HCT116 (cell line): ENCODE results near the gene DPF3. TPM values are rescaled to one million over a fixed set of nuclear protein-coding genes. Genes with fewer than 3 reads are reported as not detected.

Source experiments
- ATAC-seq: fragments of 200-7000 bp; cut with Tn5 transposase; 2 replicates; pipeline ENCODE4 v1.9.1; 2020; ENCODE audit warnings: mild to moderate bottlenecking, moderate library complexity
- BruUV-seq: library from RNA; stranded (reverse); fragments of 400-500 nt; replicated peaks from 2 replicates; lab custom pipeline; 2021; lab: Mats Ljungman, UMichigan
- CTCF ChIA-PET: fragments of 300-600 bp; sonication (Branson Sonifier 250); formaldehyde crosslinking; loops from one replicate; lab custom pipeline; 2021; ENCODE audit warnings: antibody characterized with exemption; lab: Charles Lee
- POLR2A ChIA-PET: fragments of 300-600, 350-600 bp; sonication (Branson Sonifier 250); formaldehyde crosslinking; loops from one replicate; lab custom pipeline; 2021; ENCODE audit warnings: antibody characterized with exemption; lab: Charles Lee
- RAD21 ChIA-PET, 2 experiments: fragments of 300-600 bp; sonication (Branson Sonifier 250); formaldehyde crosslinking; loops; one replicate each; lab custom pipeline; 2023; ENCODE audit warnings: low total read pairs in 2 of 2; ENCODE audit not compliant: uncharacterized antibody in 2 of 2, unreplicated experiment in 2 of 2, low non-redundant PET in 1 of 2; lab: Charles Lee
- DNase-seq: peaks from one replicate; pipeline ENCODE4 v3.0.0-alpha.2; 2010; ENCODE audit warnings: low read depth, low spot score
- H2AFZ ChIP-seq: fragments of 200-600 bp; shearing (Covaris generic), sonication (generic); 2 replicates; pipeline ENCODE4 v1.6.1; 2017; ENCODE audit warnings: low read depth, mixed run types, mixed read lengths, antibody characterized with exemption, low read length; ENCODE audit not compliant: poor library complexity, severe bottlenecking
- H3K27ac ChIP-seq: 2 replicates; pipeline ENCODE4 v1.5.1; 2012; ENCODE audit warnings: low read depth, low read length
- H3K27me3 ChIP-seq: fragments of 200-600 bp; sonication (generic); 2 replicates; pipeline ENCODE4 v1.6.1; 2016; ENCODE audit warnings: mixed run types, low read length, mixed read lengths; ENCODE audit not compliant: insufficient read depth
- H3K36me3 ChIP-seq, 2 experiments: fragments of 200-500 bp in 1 of 2; fragments of 200-600 bp in 1 of 2; sonication (Bioruptor generic) in 1 of 2; sonication (generic) in 1 of 2; 2 replicates each; pipeline versions ENCODE4 v1.5.1 to v1.6.1; 2014 to 2016; ENCODE audit warnings: low read length in 2 of 2, inconsistent platforms in 1 of 2, mixed read lengths in 1 of 2, mixed run types in 1 of 2; ENCODE audit not compliant: insufficient read depth in 2 of 2, control insufficient read depth in 1 of 2
- H3K4me1 ChIP-seq, 2 experiments: fragments of 200-600 bp in 1 of 2; sonication (generic) in 1 of 2; 2 replicates each; pipeline versions ENCODE4 v1.5.1 to v1.6.1; 2012 to 2017; ENCODE audit warnings: low read length in 2 of 2, inconsistent platforms in 1 of 2, mild to moderate bottlenecking in 1 of 2, mixed read lengths in 1 of 2, mixed run types in 1 of 2, moderate library complexity in 1 of 2; ENCODE audit not compliant: insufficient read depth in 2 of 2, control insufficient read depth in 1 of 2
- H3K4me2 ChIP-seq: fragments of 200-600 bp; sonication (generic); 2 replicates; pipeline ENCODE4 v1.6.1; 2017; ENCODE audit warnings: mixed run types, low read length, mixed read lengths
- H3K4me3 ChIP-seq, 2 experiments: fragments of 200-600 bp in 1 of 2; sonication (generic) in 1 of 2; replicated peaks in 1 of 2; 2 replicates each; pipeline ENCODE4 v1.5.1; 2011 to 2016; ENCODE audit warnings: low read length in 2 of 2, control low read depth in 1 of 2, low read depth in 1 of 2, mild to moderate bottlenecking in 1 of 2, mixed read lengths in 1 of 2, mixed run types in 1 of 2
- H3K79me2 ChIP-seq: fragments of 200-600 bp; sonication (generic); 2 replicates; pipeline ENCODE4 v1.6.1; 2017; ENCODE audit warnings: mild to moderate bottlenecking, mixed run types, low read length, moderate library complexity, mixed read lengths; ENCODE audit not compliant: insufficient read depth
- H3K9ac ChIP-seq: fragments of 200-600 bp; sonication (generic); 2 replicates; pipeline ENCODE4 v1.6.1; 2016; ENCODE audit warnings: low read length, mixed read lengths
- H3K9me2 ChIP-seq: fragments of 200-600 bp; sonication (generic), shearing (Covaris generic); 2 replicates; pipeline ENCODE4 v1.6.1; 2017; ENCODE audit warnings: mixed run types, mild to moderate bottlenecking, moderate library complexity; ENCODE audit not compliant: insufficient read depth
- H3K9me3 ChIP-seq, 2 experiments: fragments of 200-500 bp in 1 of 2; fragments of 200-600 bp in 1 of 2; sonication (Bioruptor generic) in 1 of 2; sonication (generic) in 1 of 2; 2 replicates each; pipeline ENCODE4 v1.6.1; 2014 to 2017; ENCODE audit warnings: low read length in 2 of 2, mixed read lengths in 2 of 2, inconsistent platforms in 1 of 2, low read depth in 1 of 2, mild to moderate bottlenecking in 1 of 2, mixed run types in 1 of 2, moderate library complexity in 1 of 2; ENCODE audit not compliant: control insufficient read depth in 1 of 2, insufficient read depth in 1 of 2
- H4K20me1 ChIP-seq: fragments of 200-600 bp; sonication (generic), shearing (Covaris generic); 2 replicates; pipeline ENCODE4 v1.6.1; 2017; ENCODE audit warnings: mixed run types, mild to moderate bottlenecking, moderate library complexity; ENCODE audit not compliant: insufficient read depth
- CBX3 ChIP-seq: IDR thresholded peaks from 2 replicates; pipeline ENCODE4 v1.6.1; 2012; ENCODE audit warnings: low read depth
- CEBPB ChIP-seq: IDR thresholded peaks from 2 replicates; pipeline ENCODE4 v1.6.1; 2012; ENCODE audit warnings: low read depth
- EGR1 ChIP-seq: IDR thresholded peaks from 2 replicates; pipeline ENCODE4 v1.6.1; 2012; ENCODE audit warnings: low read depth
- EZH2 ChIP-seq: fragments of 200-600 bp; sonication (generic); IDR thresholded peaks from 2 replicates; pipeline ENCODE4 v1.6.1; 2017; ENCODE audit warnings: antibody characterized with exemption, mixed run types
- FOSL1 ChIP-seq: IDR thresholded peaks from 2 replicates; pipeline ENCODE4 v1.6.1; 2012; ENCODE audit warnings: low read depth
- JUND ChIP-seq: IDR thresholded peaks from 2 replicates; pipeline ENCODE4 v1.6.1; 2012
- POLR2AphosphoS5 ChIP-seq: IDR thresholded peaks from 2 replicates; pipeline ENCODE4 v1.6.1; 2011; ENCODE audit warnings: mild to moderate bottlenecking, low read depth, low read length, moderate library complexity
- SIN3A ChIP-seq: IDR thresholded peaks from 2 replicates; pipeline ENCODE4 v1.6.1; 2012; ENCODE audit warnings: low read depth
- SRF ChIP-seq: IDR thresholded peaks from 2 replicates; pipeline ENCODE4 v1.6.1; 2012; ENCODE audit warnings: low read depth
- ZFX ChIP-seq: fragments of 450-650 bp; IDR thresholded peaks from 2 replicates; pipeline ENCODE4 v1.6.1; 2017
- ZNF274 ChIP-seq: fragments of 200-500 bp; sonication (Bioruptor generic); IDR thresholded peaks from 2 replicates; pipeline ENCODE4 v1.6.1; 2014; ENCODE audit warnings: mild to moderate bottlenecking, low read depth, low read length, inconsistent platforms
- intact Hi-C: fragments of 100-400 bp; cut with micrococcal nuclease; formaldehyde crosslinking; loops from 2 replicates; pipeline ENCODE4 v1.10.0; 2022
- total RNA-seq: library from RNA; stranded (reverse); gene quantifications from one replicate; pipeline ENCODE4 v1.2.1, GENCODE V29; 2021; ENCODE audit not compliant: unreplicated experiment
- TF ChIP-seq, protein P1 (sequence below): IDR thresholded peaks from 2 replicates; pipeline ENCODE4 v1.6.1; 2011; ENCODE audit warnings: mild to moderate bottlenecking, low read length, moderate library complexity; ENCODE audit not compliant: insufficient replicate concordance; ENCODE audit errors: extremely low read depth
- TF ChIP-seq, protein P2 (sequence below): IDR thresholded peaks from 2 replicates; pipeline ENCODE4 v1.6.1; 2012

The DPF3 gene
- total RNA-seq, 1 experiment from 2014 or later, result 0.27 TPM

DNA sequence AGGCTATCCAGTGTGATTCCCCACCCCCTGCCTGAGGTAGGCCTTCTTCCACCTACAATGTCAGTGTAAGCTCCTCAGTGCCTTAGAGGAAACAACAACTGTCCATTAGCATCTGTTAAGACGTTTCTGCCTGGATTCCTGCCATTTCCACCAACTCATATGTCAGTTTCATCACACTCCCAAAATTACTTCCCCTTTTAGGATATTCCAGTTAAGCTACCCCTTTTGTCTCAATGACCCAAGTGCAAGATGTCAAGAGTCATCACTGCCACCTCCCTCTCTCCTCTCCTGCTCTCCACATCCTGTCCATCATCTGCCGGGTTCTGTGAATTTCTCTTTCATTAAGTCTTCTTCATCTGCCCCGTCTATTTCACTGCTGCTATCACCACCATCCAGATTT is 189.4 kb downstream of the DPF3 start:
- H3K9me3 ChIP-seq, result no peaks in the 10 kb centered on the region
- H3K36me3 ChIP-seq, result no peaks in the 10 kb centered on the region
- H3K27ac ChIP-seq, result no peak overlapping the region
- H3K9me2 ChIP-seq, result no peaks in the 10 kb centered on the region
- no peak overlapping the region for H3K4me3 ChIP-seq
- H3K27me3 ChIP-seq, result peaks cover 4% of the 10 kb centered on the region; the same call in 1 of the 2 replicates
- no peak overlapping the region for H3K9ac ChIP-seq
- no peaks in the 10 kb centered on the region for H3K79me2 ChIP-seq
- DNase-seq, result no peak
- no TSS peak for BruUV-seq
- H3K4me2 ChIP-seq, result no peak overlapping the region
- RAD21 ChIA-PET, result no interaction called here
- CTCF ChIA-PET, result no interaction called here
- intact Hi-C loops, result no loop called here
- no peaks in the 10 kb centered on the region for H4K20me1 ChIP-seq
- H3K4me1 ChIP-seq, result peaks cover 9 to 12% of the 10 kb centered on the region in 2 experiments
- no peak for ATAC-seq
- TF ChIP-seq, protein P1, sequence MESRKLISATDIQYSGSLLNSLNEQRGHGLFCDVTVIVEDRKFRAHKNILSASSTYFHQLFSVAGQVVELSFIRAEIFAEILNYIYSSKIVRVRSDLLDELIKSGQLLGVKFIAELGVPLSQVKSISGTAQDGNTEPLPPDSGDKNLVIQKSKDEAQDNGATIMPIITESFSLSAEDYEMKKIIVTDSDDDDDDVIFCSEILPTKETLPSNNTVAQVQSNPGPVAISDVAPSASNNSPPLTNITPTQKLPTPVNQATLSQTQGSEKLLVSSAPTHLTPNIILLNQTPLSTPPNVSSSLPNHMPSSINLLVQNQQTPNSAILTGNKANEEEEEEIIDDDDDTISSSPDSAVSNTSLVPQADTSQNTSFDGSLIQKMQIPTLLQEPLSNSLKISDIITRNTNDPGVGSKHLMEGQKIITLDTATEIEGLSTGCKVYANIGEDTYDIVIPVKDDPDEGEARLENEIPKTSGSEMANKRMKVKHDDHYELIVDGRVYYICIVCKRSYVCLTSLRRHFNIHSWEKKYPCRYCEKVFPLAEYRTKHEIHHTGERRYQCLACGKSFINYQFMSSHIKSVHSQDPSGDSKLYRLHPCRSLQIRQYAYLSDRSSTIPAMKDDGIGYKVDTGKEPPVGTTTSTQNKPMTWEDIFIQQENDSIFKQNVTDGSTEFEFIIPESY, result no peak
- TF ChIP-seq EGR1 (no peak), ZFX (no peak), EZH2 (no peak), POLR2AphosphoS5 (no peak), CBX3 (no peak), CEBPB (no peak), ZNF274 (no peak), SRF (no peak), JUND (no peak)
- H2AFZ ChIP-seq, result no peak overlapping the region
- POLR2A ChIA-PET, result no interaction called here

DNA sequence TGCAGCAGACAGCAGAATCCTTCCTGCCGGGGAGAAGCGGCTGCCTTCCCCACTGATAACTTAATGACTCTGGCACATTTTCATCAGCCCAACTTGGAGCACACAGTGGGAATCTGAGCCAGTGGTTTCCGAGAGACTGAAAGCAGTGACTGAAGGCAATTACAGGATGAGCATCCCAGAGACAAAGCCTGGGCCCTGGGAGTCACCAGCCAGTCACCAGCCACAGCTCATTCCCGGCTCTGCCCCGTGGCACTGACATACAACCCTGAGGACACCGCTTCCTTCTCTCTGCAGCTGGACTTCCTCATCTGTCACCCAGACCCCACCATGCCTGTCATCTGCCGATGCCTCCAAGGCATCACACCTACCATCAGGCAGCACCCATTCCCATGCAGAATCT is 192.3 kb downstream of the DPF3 start:
- POLR2A ChIA-PET, result no interaction called here
- no TSS peak for BruUV-seq
- H3K27me3 ChIP-seq, result 0 out of 2 replicates have a peak, but pooled peaks cover 4% of the 10 kb centered on the region

More for the DNA sequence above, 192.3 kb downstream of the DPF3 start:
- CTCF ChIA-PET, result no interaction called here
- no peaks in the 10 kb centered on the region for H3K36me3 ChIP-seq
- ATAC-seq (no peak), DNase-seq (no peak)
- no peaks in the 10 kb centered on the region for H3K4me1 ChIP-seq
- RAD21 ChIA-PET, result no interaction called here
- no peak overlapping the region for H3K27ac ChIP-seq
- H3K79me2 ChIP-seq, result no peaks in the 10 kb centered on the region
- no peak overlapping the region for H3K4me2 ChIP-seq
- no peak overlapping the region for H3K4me3 ChIP-seq
- no peaks in the 10 kb centered on the region for H3K9me3 ChIP-seq
- H4K20me1 ChIP-seq, result no peaks in the 10 kb centered on the region
- no peak for TF ChIP-seq JUND
- no peak for TF ChIP-seq SIN3A
- no peak for TF ChIP-seq FOSL1
- TF ChIP-seq, protein P2, sequence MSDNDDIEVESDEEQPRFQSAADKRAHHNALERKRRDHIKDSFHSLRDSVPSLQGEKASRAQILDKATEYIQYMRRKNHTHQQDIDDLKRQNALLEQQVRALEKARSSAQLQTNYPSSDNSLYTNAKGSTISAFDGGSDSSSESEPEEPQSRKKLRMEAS, result no peak
- H2AFZ ChIP-seq, result no peak overlapping the region
- intact Hi-C loops, result no loop called here
- H3K9me2 ChIP-seq, result no peaks in the 10 kb centered on the region
- H3K9ac ChIP-seq, result no peak overlapping the region
